ENCODE data around the gene FRMD4A. TPM values are rescaled to one million over a fixed set of nuclear protein-coding genes. Genes with fewer than 3 reads are reported as not detected.

The FRMD4A gene
- 1 to 10 TPM in 1 of 2 experiments, under 1 TPM in 1; 0.88 to 1.4 TPM for total RNA-seq

- Mint-ChIP-seq H3K9me3 (no peaks in the 10 kb centered on the region), H3K36me3 (no peaks in the 10 kb centered on the region), H3K4me1 (peaks cover 3% of the 10 kb centered on the region), H3K4me3 (no peak within 1 kb of the TSS), H3K27ac (no peak within 1 kb of the TSS), H3K27me3 (peaks cover 27% of the 10 kb centered on the region)
- DNase-seq, result no peak
- POLR2A ChIA-PET, result no interaction called here
- ATAC-seq (ENCODE audit: low read depth), result no peak
These were observed at the start of gene FRMD4A for GRCh38 chr10:14330388-14331061. Gene FRMD4A (minus strand): TSS chr10:14330924.

- Mint-ChIP-seq H3K9me3 (no peaks in the 10 kb centered on the region), H3K27me3 (no peaks in the 10 kb centered on the region), H3K4me1 (peaks cover 13% of the 10 kb centered on the region), H3K4me3 (no peak overlapping the region), H3K27ac (no peak overlapping the region), H3K36me3 (no peaks in the 10 kb centered on the region)
- POLR2A ChIA-PET, result no interaction called here
- ATAC-seq (ENCODE audit: low read depth), result no peak
- DNase-seq, result no peak
These were observed 49.0 kb upstream of the FRMD4A start for GRCh38 chr10:14379556-14380280.

- ATAC-seq (ENCODE audit: low read depth) (no peak), DNase-seq (no peak)
- Mint-ChIP-seq H3K36me3 (no peaks in the 10 kb centered on the region), H3K9me3 (no peaks in the 10 kb centered on the region), H3K4me1 (peaks cover 8% of the 10 kb centered on the region), H3K4me3 (no peak overlapping the region), H3K27me3 (no peaks in the 10 kb centered on the region), H3K27ac (no peak overlapping the region)
- POLR2A ChIA-PET, result interaction anchor here (0.5 kb wide), 1 partner anchor 583 kb away, joined by 3 read pairs; no protein-coding TSS in a partner anchor
These were observed 47.8 kb upstream of the FRMD4A start for GRCh38 chr10:14378387-14378960.

- no peak for ATAC-seq (ENCODE audit: low read depth)
- Mint-ChIP-seq H3K4me1 (peaks cover 8% of the 10 kb centered on the region), H3K9me3 (no peaks in the 10 kb centered on the region), H3K4me3 (no peak overlapping the region), H3K36me3 (no peaks in the 10 kb centered on the region), H3K27ac (no peak overlapping the region), H3K27me3 (no peaks in the 10 kb centered on the region)
- POLR2A ChIA-PET, result no interaction called here
- no peak for DNase-seq
These were observed 47.0 kb upstream of the FRMD4A start for GRCh38 chr10:14377591-14378175.

GRCh38 chr10:14374745-14375445 is 44.2 kb upstream of the FRMD4A start:
- Mint-ChIP-seq H3K4me1 (no peaks in the 10 kb centered on the region), H3K36me3 (no peaks in the 10 kb centered on the region), H3K4me3 (no peak overlapping the region), H3K9me3 (no peaks in the 10 kb centered on the region), H3K27ac (no peak overlapping the region), H3K27me3 (peaks cover 6% of the 10 kb centered on the region)
- POLR2A ChIA-PET, result no interaction called here
- ATAC-seq (ENCODE audit: low read depth), result no peak
- no peak for DNase-seq

- H3K4me3 Mint-ChIP-seq, result no peak overlapping the region
- H3K27ac Mint-ChIP-seq, result no peak overlapping the region
- no peaks in the 10 kb centered on the region for H3K36me3 Mint-ChIP-seq
- H3K4me1 Mint-ChIP-seq, result peaks cover 2% of the 10 kb centered on the region
- DNase-seq, result no peak
- H3K27me3 Mint-ChIP-seq, result peaks cover 6% of the 10 kb centered on the region
- H3K9me3 Mint-ChIP-seq, result no peaks in the 10 kb centered on the region
- no peak for ATAC-seq (ENCODE audit: low read depth)
- POLR2A ChIA-PET, result no interaction called here
These were observed 41.9 kb upstream of the FRMD4A start for GRCh38 chr10:14372606-14373005.

- no peak overlapping the region for H3K4me3 Mint-ChIP-seq
- no peak overlapping the region for H3K27ac Mint-ChIP-seq
- H3K9me3 Mint-ChIP-seq, result no peaks in the 10 kb centered on the region
- H3K36me3 Mint-ChIP-seq, result no peaks in the 10 kb centered on the region
- peaks cover 2% of the 10 kb centered on the region for H3K4me1 Mint-ChIP-seq
- POLR2A ChIA-PET, result no interaction called here
- DNase-seq (no peak), ATAC-seq (ENCODE audit: low read depth) (no peak)
- H3K27me3 Mint-ChIP-seq, result peaks cover 6% of the 10 kb centered on the region
These were observed 40.9 kb upstream of the FRMD4A start for GRCh38 chr10:14371581-14371980.

- Mint-ChIP-seq H3K27me3 (peaks cover 6% of the 10 kb centered on the region), H3K4me1 (peaks cover 2% of the 10 kb centered on the region), H3K27ac (no peak overlapping the region), H3K4me3 (no peak overlapping the region), H3K36me3 (no peaks in the 10 kb centered on the region), H3K9me3 (no peaks in the 10 kb centered on the region)
- POLR2A ChIA-PET, result no interaction called here
- ATAC-seq (ENCODE audit: low read depth), result no peak
- no peak for DNase-seq
These were observed 40.2 kb upstream of the FRMD4A start for GRCh38 chr10:14370894-14371293.

GRCh38 chr10:14369906-14370305 is 39.2 kb upstream of the FRMD4A start:
- no peak for DNase-seq
- peaks cover 6% of the 10 kb centered on the region for H3K27me3 Mint-ChIP-seq
- H3K27ac Mint-ChIP-seq, result no peak overlapping the region
- POLR2A ChIA-PET, result no interaction called here
- H3K4me1 Mint-ChIP-seq, result peaks cover 2% of the 10 kb centered on the region
- H3K9me3 Mint-ChIP-seq, result no peaks in the 10 kb centered on the region
- no peak overlapping the region for H3K4me3 Mint-ChIP-seq
- ATAC-seq (ENCODE audit: low read depth), result no peak
- H3K36me3 Mint-ChIP-seq, result no peaks in the 10 kb centered on the region

- Mint-ChIP-seq H3K4me3 (no peak overlapping the region), H3K27me3 (peaks cover 11% of the 10 kb centered on the region), H3K9me3 (no peaks in the 10 kb centered on the region), H3K4me1 (peaks cover 2% of the 10 kb centered on the region), H3K27ac (no peak overlapping the region), H3K36me3 (no peaks in the 10 kb centered on the region)
- no peak for DNase-seq
- POLR2A ChIA-PET, result no interaction called here
- no peak for ATAC-seq (ENCODE audit: low read depth)
These were observed 36.0 kb upstream of the FRMD4A start for GRCh38 chr10:14366760-14367159.

- no peak for DNase-seq
- Mint-ChIP-seq H3K4me3 (no peak overlapping the region), H3K27ac (no peak overlapping the region), H3K36me3 (no peaks in the 10 kb centered on the region), H3K4me1 (peaks cover 2% of the 10 kb centered on the region), H3K9me3 (no peaks in the 10 kb centered on the region), H3K27me3 (peaks cover 10% of the 10 kb centered on the region)
- POLR2A ChIA-PET, result no interaction called here
- ATAC-seq (ENCODE audit: low read depth), result no peak
These were observed 34.5 kb upstream of the FRMD4A start for GRCh38 chr10:14365266-14365665.

- ATAC-seq (ENCODE audit: low read depth), result no peak
- Mint-ChIP-seq H3K27ac (no peak overlapping the region), H3K4me3 (no peak overlapping the region), H3K4me1 (no peaks in the 10 kb centered on the region), H3K36me3 (no peaks in the 10 kb centered on the region), H3K27me3 (peaks cover 10% of the 10 kb centered on the region), H3K9me3 (no peaks in the 10 kb centered on the region)
- POLR2A ChIA-PET, result no interaction called here
- no peak for DNase-seq
These were observed 31.4 kb upstream of the FRMD4A start for GRCh38 chr10:14362104-14362503.

- Mint-ChIP-seq H3K27ac (no peak overlapping the region), H3K4me3 (no peak overlapping the region), H3K4me1 (no peaks in the 10 kb centered on the region), H3K9me3 (no peaks in the 10 kb centered on the region), H3K36me3 (no peaks in the 10 kb centered on the region), H3K27me3 (peaks cover 10% of the 10 kb centered on the region)
- no peak for ATAC-seq (ENCODE audit: low read depth)
- no peak for DNase-seq
- POLR2A ChIA-PET, result no interaction called here
These were observed 30.2 kb upstream of the FRMD4A start for GRCh38 chr10:14360961-14361360.

All from activated naive CD8-positive, alpha-beta T cell treated with anti-CD3 and anti-CD28 coated beads, Interleukin-2, amount 10 ng/mL, durations not matched to agents 7 days and 5 days (primary cell).